Activated CD4-positive, alpha-beta memory T cell treated with anti-CD3 and anti-CD28 coated beads for 36 hours (primary cell): ENCODE data around the gene TEDDM1. TPM values are rescaled to one million over a fixed set of nuclear protein-coding genes. Genes with fewer than 3 reads are reported as not detected.
"Not testable (repeated sequence)": the region's sequence is repeated elsewhere in the genome, so short reads cannot be mapped to it uniquely, and the experiment has no call there.

ENCODE experiments used
- CTCF ChIA-PET: fragments of 350-600 bp; sonication (Branson Sonifier 250); formaldehyde crosslinking; loops from one replicate; lab custom pipeline; 2021; ENCODE audit warnings: antibody characterized with exemption, inconsistent platforms; lab: Charles Lee
- POLR2A ChIA-PET: fragments of 350-600 bp; sonication (Branson Sonifier 250); formaldehyde crosslinking; loops from one replicate; lab custom pipeline; 2021; ENCODE audit warnings: antibody characterized with exemption; lab: Charles Lee
- DNase-seq: peaks from one replicate; pipeline ENCODE4 v3.0.0-alpha.2; 2020
- H3K27ac Mint-ChIP-seq: one replicate; pipeline ENCODE4 v1.8.0; 2021; ENCODE audit warnings: mixed read lengths
- H3K27me3 Mint-ChIP-seq: one replicate; pipeline ENCODE4 v1.8.0; 2021; ENCODE audit warnings: mixed read lengths
- H3K36me3 Mint-ChIP-seq: one replicate; pipeline ENCODE4 v1.8.0; 2021; ENCODE audit warnings: mixed read lengths
- H3K4me1 Mint-ChIP-seq: one replicate; pipeline ENCODE4 v1.8.0; 2021; ENCODE audit warnings: low read depth, mixed read lengths
- H3K4me3 Mint-ChIP-seq: one replicate; pipeline ENCODE4 v1.8.0; 2021; ENCODE audit warnings: mild to moderate bottlenecking, mixed read lengths
- H3K9me3 Mint-ChIP-seq: one replicate; pipeline ENCODE4 v1.8.0; 2021; ENCODE audit warnings: mixed read lengths
- intact Hi-C: fragments of 100-400 bp; cut with micrococcal nuclease; formaldehyde crosslinking; loops from one replicate; pipeline ENCODE4 v1.15.1; 2023
- total RNA-seq, 2 experiments: library from RNA; stranded (reverse); gene quantifications; one replicate each; pipeline ENCODE4 v1.2.3, GENCODE V29; 2021

The TEDDM1 gene, protein sequence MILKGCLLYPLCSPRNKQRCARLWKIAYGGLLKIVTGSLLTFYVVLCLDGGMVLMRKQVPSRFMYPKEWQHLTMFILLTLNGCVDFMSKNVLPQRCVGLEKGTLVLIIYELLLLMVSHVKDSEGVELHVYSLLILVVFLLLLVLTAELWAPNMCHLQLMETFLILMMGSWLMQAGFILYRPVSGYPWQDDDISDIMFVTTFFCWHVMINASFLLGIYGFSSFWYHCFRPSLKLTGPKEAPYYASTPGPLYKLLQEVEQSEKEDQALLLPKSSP
- not detected for total RNA-seq

DNA sequence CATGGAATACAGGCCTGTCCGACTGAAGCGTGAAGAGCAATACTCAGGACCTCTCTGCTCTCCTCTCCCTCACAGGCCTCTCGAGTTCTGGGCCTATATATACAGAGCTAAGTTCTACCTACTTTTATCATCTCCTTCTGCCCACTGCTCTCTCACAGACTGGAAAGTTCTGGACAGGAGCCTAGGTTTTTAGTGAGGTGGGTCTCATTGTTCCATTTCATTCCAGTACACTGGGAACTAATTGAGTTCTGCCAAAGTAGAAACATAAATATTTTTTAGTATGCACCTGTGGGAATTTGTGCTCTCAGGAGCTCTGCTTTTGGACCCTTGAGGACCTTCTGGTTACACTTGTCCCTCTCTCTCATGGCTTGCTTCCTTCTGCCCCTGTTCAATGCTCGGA lies at the start of gene TEDDM1:
Gene TEDDM1, minus strand, starts transcription at position 101 of the 400 bp plus-strand sequence. CDS start 182 bp downstream, outside the sequence.
- Mint-ChIP-seq H3K9me3 (peaks cover 3% of the 10 kb centered on the region), H3K27ac (no peak within 1 kb of the TSS), H3K4me1 (peaks cover 2% of the 10 kb centered on the region), H3K27me3 (peaks cover 2% of the 10 kb centered on the region), H3K4me3 (no peak within 1 kb of the TSS), H3K36me3 (no peaks in the 10 kb centered on the region)
- ChIA-PET CTCF (interaction anchor here (1.9 to 11.0 kb wide), 3 partner anchors 258 to 320 kb away, joined by 5 to 375 read pairs (median 10); no protein-coding TSS in a partner anchor), POLR2A (no interaction called here)
- intact Hi-C loops: no loop called here
- no peak for DNase-seq

DNA sequence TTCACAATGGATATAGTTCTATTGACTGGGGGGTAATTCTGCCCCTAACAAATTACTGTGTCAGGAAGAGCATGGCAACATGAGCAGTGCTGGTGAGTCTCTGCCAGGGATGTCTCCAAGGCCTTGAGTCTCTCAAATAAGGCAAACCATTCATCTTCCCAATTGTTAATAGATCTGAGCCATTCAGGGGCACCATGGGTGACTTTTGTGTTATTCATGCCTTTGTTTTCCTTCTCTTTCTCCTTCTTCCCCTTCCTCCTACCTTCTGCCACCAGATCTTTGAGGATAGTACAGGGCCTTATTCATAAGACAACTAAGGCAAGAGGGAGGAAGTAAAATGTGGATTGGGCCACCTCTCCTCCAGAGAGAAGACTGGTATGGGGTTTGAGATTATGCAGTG lies 49.6 kb upstream of the TEDDM1 start, which contains the start of gene RGSL1:
Gene RGSL1, plus strand, starts transcription at position 60 of the 400 bp plus-strand sequence. Its CDS starts 20 bp downstream, at position 80.
- peaks cover 7% of the 10 kb centered on the region for H3K27me3 Mint-ChIP-seq
- H3K4me1 Mint-ChIP-seq: peaks cover 3% of the 10 kb centered on the region
- ChIA-PET POLR2A (no interaction called here), CTCF (no interaction called here)
- intact Hi-C loops: no loop called here
- DNase-seq: no peak
- H3K4me3 Mint-ChIP-seq: no peak within 1 kb of the TSS
- no peak within 1 kb of the TSS for H3K27ac Mint-ChIP-seq
- no peaks in the 10 kb centered on the region for H3K36me3 Mint-ChIP-seq
- no peaks in the 10 kb centered on the region for H3K9me3 Mint-ChIP-seq

GRCh38 chr1:182447660-182448059 lies 47.2 kb upstream of the TEDDM1 start:
- H3K4me1 Mint-ChIP-seq: peaks cover 3% of the 10 kb centered on the region
- POLR2A ChIA-PET: no interaction called here

DNA sequence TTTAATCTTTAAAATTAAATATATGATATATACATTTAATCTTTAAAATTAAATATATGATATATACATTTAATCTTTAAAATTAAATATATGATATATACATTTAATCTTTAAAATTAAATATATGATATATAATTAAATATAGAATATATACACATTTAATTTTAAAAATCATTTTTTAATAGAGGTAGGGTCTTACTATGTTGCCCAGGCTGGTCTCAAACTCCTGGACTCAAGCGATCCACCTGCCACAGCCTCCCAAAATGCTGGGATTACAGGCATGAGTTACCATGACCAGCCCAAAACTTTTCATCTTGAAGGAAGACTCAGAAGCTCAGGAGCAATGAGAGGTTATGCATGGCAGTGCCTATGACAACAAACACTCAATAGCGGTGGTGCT lies 46.7 kb upstream of the TEDDM1 start:
- H3K9me3 Mint-ChIP-seq, H3K4me1 Mint-ChIP-seq, intact Hi-C loops, H3K27ac Mint-ChIP-seq, H3K36me3 Mint-ChIP-seq, DNase-seq, POLR2A ChIA-PET, H3K27me3 Mint-ChIP-seq, H3K4me3 Mint-ChIP-seq: not testable (repeated sequence)
- CTCF ChIA-PET: interaction anchor here (0.9 to 1.7 kb wide), 2 partner anchors 11 to 336 kb away, joined by 4 to 9 read pairs; no protein-coding TSS in a partner anchor

More at GRCh38 chr1:182447660-182448059, 47.2 kb upstream of the TEDDM1 start:
- H3K4me3 Mint-ChIP-seq: no peak overlapping the region
- H3K36me3 Mint-ChIP-seq: no peaks in the 10 kb centered on the region
- CTCF ChIA-PET: interaction anchor here (0.6 to 1.7 kb wide), 3 partner anchors 10 to 335 kb away, joined by 3 to 9 read pairs (median 4); no protein-coding TSS in a partner anchor
- peaks cover 4% of the 10 kb centered on the region for H3K27me3 Mint-ChIP-seq
- H3K9me3 Mint-ChIP-seq: no peaks in the 10 kb centered on the region
- no peak overlapping the region for H3K27ac Mint-ChIP-seq
- intact Hi-C loops: no loop called here
- no peak for DNase-seq

- H3K27me3 Mint-ChIP-seq: peaks cover 4% of the 10 kb centered on the region
- H3K9me3 Mint-ChIP-seq: no peaks in the 10 kb centered on the region
- H3K4me1 Mint-ChIP-seq: peaks cover 3% of the 10 kb centered on the region
- DNase-seq: peak; percentile 17
- no peak overlapping the region for H3K27ac Mint-ChIP-seq
- intact Hi-C loops: loop anchor here (1.0 kb wide), 2 partner anchors 142 to 338 kb away; no protein-coding TSS in a partner anchor
- ChIA-PET CTCF (interaction anchor here (1.4 kb wide), 1 partner anchor 157 kb away, joined by 3 read pairs; no protein-coding TSS in a partner anchor), POLR2A (no interaction called here)
- H3K4me3 Mint-ChIP-seq: peak overlapping the region; percentile 30
- H3K36me3 Mint-ChIP-seq: no peaks in the 10 kb centered on the region
These were observed 45.7 kb upstream of the TEDDM1 start for GRCh38 chr1:182446033-182446669.

DNA sequence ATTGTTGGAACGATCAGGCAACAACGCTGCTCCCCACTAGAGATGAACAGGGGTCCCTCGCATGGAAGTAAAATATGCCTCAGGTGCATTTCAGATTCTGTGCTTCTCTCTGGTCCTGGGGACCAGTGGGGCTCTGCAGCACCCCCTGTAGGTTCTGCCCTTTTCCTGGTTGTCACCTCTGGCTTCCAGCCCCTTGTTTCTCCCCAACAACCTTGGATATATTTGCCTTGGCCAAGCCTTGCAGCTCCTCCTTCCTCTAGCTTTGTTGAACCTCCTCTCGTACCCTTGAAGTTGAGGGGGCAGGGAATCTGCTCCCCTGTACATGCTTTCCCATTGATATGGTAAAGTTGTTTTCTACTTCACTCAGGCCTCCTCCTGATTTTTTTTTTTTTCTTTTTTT lies 44.0 kb upstream of the TEDDM1 start:
- H3K27me3 Mint-ChIP-seq: peaks cover 4% of the 10 kb centered on the region
- H3K9me3 Mint-ChIP-seq: no peaks in the 10 kb centered on the region
- H3K4me1 Mint-ChIP-seq: peaks cover 3% of the 10 kb centered on the region
- intact Hi-C loops: no loop called here
- no peak overlapping the region for H3K4me3 Mint-ChIP-seq
- no peaks in the 10 kb centered on the region for H3K36me3 Mint-ChIP-seq
- ChIA-PET CTCF (interaction anchor here (0.8 to 1.4 kb wide), 3 partner anchors 40 to 159 kb away, joined by 3 read pairs; no protein-coding TSS in a partner anchor), POLR2A (no interaction called here)
- no peak overlapping the region for H3K27ac Mint-ChIP-seq
- peak; percentile 11 for DNase-seq

DNA sequence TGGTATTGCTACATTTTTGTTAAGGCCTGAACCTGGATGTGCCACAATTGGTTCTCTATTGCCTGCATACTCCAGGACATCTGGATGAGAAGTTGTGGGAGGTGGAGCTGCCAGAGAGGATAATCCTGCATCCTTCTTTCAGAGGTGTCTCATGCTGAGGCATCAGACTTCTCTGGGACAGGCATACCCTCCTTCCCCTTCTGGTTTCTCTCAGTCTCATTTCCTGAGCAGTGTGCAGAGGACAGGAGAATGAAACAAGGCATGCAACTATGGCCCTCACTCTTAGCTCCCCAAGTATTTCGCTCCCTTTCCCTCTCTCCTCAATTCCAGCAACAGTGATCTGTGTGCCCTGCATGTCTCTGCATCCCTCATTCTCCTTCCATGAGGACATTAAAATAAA lies 41.9 kb upstream of the TEDDM1 start:
- Mint-ChIP-seq H3K9me3 (peaks cover 9% of the 10 kb centered on the region), H3K27ac (no peak overlapping the region), H3K4me3 (no peak overlapping the region), H3K27me3 (peaks cover 7% of the 10 kb centered on the region), H3K4me1 (peaks cover 3% of the 10 kb centered on the region), H3K36me3 (no peaks in the 10 kb centered on the region)
- POLR2A ChIA-PET: no interaction called here
- intact Hi-C loops: no loop called here
- CTCF ChIA-PET: no interaction called here
- no peak for DNase-seq

- POLR2A ChIA-PET: no interaction called here
- Mint-ChIP-seq H3K4me3 (no peak overlapping the region), H3K9me3 (peaks cover 9% of the 10 kb centered on the region), H3K4me1 (peaks cover 3% of the 10 kb centered on the region), H3K27ac (no peak overlapping the region), H3K36me3 (no peaks in the 10 kb centered on the region), H3K27me3 (peaks cover 7% of the 10 kb centered on the region)
- no peak for DNase-seq
- CTCF ChIA-PET: no interaction called here
- intact Hi-C loops: no loop called here
These were observed 41.3 kb upstream of the TEDDM1 start for GRCh38 chr1:182441719-182442118.

DNA sequence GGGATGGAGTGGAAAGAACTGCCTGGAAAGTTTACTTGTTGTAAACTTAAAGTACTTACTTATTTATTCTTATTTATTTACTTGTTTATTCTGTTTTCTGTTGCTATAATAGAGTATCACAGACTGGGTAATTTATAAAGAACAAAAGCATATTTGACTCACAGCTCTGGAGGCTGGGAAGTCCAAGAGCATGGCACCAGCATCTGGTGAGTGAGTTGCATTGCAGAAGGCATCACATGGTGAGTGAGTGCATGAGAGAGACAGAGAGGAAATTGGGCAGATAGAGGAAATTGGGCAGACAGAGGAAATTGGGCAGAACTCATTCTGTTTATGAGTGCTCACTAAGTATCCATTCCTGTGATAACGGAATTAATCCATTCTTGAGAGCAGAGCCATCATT lies 37.9 kb upstream of the TEDDM1 start:
- CTCF ChIA-PET: no interaction called here
- no peak overlapping the region for H3K27ac Mint-ChIP-seq
- intact Hi-C loops: no loop called here

GRCh38 chr1:182433580-182433979 lies 33.1 kb upstream of the TEDDM1 start:
- CTCF ChIA-PET: no interaction called here
- H3K9me3 Mint-ChIP-seq: peaks cover 6% of the 10 kb centered on the region
- POLR2A ChIA-PET: no interaction called here
- H3K4me3 Mint-ChIP-seq: no peak overlapping the region
- H3K36me3 Mint-ChIP-seq: no peaks in the 10 kb centered on the region
- peaks cover 2% of the 10 kb centered on the region for H3K27me3 Mint-ChIP-seq
- no peak for DNase-seq
- intact Hi-C loops: no loop called here
- peaks cover 15% of the 10 kb centered on the region for H3K4me1 Mint-ChIP-seq
- no peak overlapping the region for H3K27ac Mint-ChIP-seq

More for the DNA sequence above, 37.9 kb upstream of the TEDDM1 start:
- H3K4me3 Mint-ChIP-seq: no peak overlapping the region
- DNase-seq: no peak
- POLR2A ChIA-PET: no interaction called here
- peaks cover 9% of the 10 kb centered on the region for H3K9me3 Mint-ChIP-seq
- peaks cover 2% of the 10 kb centered on the region for H3K27me3 Mint-ChIP-seq
- H3K36me3 Mint-ChIP-seq: no peaks in the 10 kb centered on the region
- H3K4me1 Mint-ChIP-seq: no peaks in the 10 kb centered on the region

DNA sequence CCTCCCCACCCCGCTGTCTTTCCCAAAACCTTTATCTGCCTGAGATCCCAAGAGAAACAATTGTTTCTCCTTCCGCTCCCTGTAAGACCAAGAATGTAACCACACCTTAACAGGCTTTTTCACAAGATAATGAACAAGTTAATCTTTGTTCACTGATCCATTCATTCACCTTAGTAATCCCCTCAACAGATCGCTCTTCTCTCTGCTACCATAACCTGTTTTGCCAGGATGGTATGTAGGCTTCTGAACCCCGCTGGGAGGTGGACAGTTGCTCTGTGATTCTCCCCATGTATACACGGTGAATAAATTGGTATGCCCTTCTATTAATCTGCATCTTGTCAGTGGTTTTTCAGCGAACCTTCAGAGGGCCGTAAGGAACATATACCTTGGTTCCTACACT lies 30.8 kb upstream of the TEDDM1 start:
- ChIA-PET CTCF (interaction anchor here (0.6 kb wide), 1 partner anchor 604 kb away, joined by 3 read pairs; no protein-coding TSS in a partner anchor), POLR2A (no interaction called here)
- H3K36me3 Mint-ChIP-seq: no peaks in the 10 kb centered on the region
- no peak overlapping the region for H3K27ac Mint-ChIP-seq
- intact Hi-C loops: no loop called here
- no peaks in the 10 kb centered on the region for H3K27me3 Mint-ChIP-seq
- no peak for DNase-seq
- H3K9me3 Mint-ChIP-seq: no peaks in the 10 kb centered on the region
- no peak overlapping the region for H3K4me3 Mint-ChIP-seq
- peaks cover 22% of the 10 kb centered on the region for H3K4me1 Mint-ChIP-seq
